ENCODE results near the gene SELENOT.

DNA sequence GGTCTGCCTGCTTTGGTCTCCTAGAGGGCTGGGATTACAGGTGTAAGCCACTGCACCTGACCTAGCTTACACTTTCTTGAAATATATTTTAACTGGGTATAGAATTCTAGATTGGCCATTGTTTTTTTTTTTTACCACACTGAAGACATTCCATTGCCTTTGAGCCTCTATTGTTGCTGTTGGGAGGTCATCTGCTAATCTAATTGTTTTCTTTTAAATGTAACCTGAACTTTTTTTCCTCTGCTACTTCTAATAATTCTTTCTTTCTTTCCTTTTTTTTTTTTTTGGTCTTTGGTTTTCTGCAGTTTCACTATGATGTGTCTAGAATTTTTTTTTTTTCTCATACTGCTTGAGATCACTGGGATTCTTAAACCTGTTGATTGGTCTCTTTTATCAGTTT lies 72.5 kb downstream of the SELENOT start:
- TF ChIP-seq, protein P1, sequence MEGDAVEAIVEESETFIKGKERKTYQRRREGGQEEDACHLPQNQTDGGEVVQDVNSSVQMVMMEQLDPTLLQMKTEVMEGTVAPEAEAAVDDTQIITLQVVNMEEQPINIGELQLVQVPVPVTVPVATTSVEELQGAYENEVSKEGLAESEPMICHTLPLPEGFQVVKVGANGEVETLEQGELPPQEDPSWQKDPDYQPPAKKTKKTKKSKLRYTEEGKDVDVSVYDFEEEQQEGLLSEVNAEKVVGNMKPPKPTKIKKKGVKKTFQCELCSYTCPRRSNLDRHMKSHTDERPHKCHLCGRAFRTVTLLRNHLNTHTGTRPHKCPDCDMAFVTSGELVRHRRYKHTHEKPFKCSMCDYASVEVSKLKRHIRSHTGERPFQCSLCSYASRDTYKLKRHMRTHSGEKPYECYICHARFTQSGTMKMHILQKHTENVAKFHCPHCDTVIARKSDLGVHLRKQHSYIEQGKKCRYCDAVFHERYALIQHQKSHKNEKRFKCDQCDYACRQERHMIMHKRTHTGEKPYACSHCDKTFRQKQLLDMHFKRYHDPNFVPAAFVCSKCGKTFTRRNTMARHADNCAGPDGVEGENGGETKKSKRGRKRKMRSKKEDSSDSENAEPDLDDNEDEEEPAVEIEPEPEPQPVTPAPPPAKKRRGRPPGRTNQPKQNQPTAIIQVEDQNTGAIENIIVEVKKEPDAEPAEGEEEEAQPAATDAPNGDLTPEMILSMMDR (IDR thresholded peaks at IDR 0.05; ENCODE audit: poor library complexity, severe bottlenecking): no peak
- no peak for TF ChIP-seq EP300 (conservative IDR thresholded peaks at IDR 0.05; ENCODE audit: poor library complexity, severe bottlenecking)
- TF ChIP-seq EZH2 (IDR thresholded peaks at IDR 0.05; ENCODE audit: borderline replicate concordance, insufficient read depth, low read length, poor library complexity, severe bottlenecking): no peak
- TF ChIP-seq RAD21 (conservative IDR thresholded peaks at IDR 0.05): no peak
- TF ChIP-seq POLR2AphosphoS5 (IDR thresholded peaks at IDR 0.05): no peak
- TF ChIP-seq SMC3 (conservative IDR thresholded peaks at IDR 0.05; ENCODE audit: poor library complexity): no peak
- TF ChIP-seq, protein P2, sequence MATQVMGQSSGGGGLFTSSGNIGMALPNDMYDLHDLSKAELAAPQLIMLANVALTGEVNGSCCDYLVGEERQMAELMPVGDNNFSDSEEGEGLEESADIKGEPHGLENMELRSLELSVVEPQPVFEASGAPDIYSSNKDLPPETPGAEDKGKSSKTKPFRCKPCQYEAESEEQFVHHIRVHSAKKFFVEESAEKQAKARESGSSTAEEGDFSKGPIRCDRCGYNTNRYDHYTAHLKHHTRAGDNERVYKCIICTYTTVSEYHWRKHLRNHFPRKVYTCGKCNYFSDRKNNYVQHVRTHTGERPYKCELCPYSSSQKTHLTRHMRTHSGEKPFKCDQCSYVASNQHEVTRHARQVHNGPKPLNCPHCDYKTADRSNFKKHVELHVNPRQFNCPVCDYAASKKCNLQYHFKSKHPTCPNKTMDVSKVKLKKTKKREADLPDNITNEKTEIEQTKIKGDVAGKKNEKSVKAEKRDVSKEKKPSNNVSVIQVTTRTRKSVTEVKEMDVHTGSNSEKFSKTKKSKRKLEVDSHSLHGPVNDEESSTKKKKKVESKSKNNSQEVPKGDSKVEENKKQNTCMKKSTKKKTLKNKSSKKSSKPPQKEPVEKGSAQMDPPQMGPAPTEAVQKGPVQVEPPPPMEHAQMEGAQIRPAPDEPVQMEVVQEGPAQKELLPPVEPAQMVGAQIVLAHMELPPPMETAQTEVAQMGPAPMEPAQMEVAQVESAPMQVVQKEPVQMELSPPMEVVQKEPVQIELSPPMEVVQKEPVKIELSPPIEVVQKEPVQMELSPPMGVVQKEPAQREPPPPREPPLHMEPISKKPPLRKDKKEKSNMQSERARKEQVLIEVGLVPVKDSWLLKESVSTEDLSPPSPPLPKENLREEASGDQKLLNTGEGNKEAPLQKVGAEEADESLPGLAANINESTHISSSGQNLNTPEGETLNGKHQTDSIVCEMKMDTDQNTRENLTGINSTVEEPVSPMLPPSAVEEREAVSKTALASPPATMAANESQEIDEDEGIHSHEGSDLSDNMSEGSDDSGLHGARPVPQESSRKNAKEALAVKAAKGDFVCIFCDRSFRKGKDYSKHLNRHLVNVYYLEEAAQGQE (IDR thresholded peaks at IDR 0.05; ENCODE audit: borderline replicate concordance): no peak
- no peak for TF ChIP-seq MXI1 (conservative IDR thresholded peaks at IDR 0.05; ENCODE audit: poor library complexity, severe bottlenecking)
- TF ChIP-seq TAF1 (IDR thresholded peaks at IDR 0.05; ENCODE audit: low read depth): no peak

Measured in neural cell (in vitro differentiated cells).